Activated naive CD8-positive, alpha-beta T cell treated with anti-CD3 and anti-CD28 coated beads, Interleukin-2, amount 10 ng/mL, durations not matched to agents 7 days and 5 days (primary cell): ENCODE measurements around the gene ENTPD6. TPM values are rescaled to one million over a fixed set of nuclear protein-coding genes. Genes with fewer than 3 reads are reported as not detected.
"Not testable (repeated sequence)": the region's sequence is repeated elsewhere in the genome, so short reads cannot be mapped to it uniquely, and the experiment has no call there.

ENCODE experiments used
- ATAC-seq: fragments of 150-1000 bp; cut with Tn5 transposase; one replicate; pipeline ENCODE4 v1.10.0; 2021; ENCODE audit warnings: low read depth, moderate library complexity
- POLR2A ChIA-PET: fragments of 350-600 bp; sonication (Branson Sonifier 250); formaldehyde crosslinking; loops from one replicate; lab custom pipeline; 2021; ENCODE audit warnings: antibody characterized with exemption; lab: Charles Lee
- DNase-seq: peaks from one replicate; pipeline ENCODE4 v3.0.0; 2021
- H3K27ac Mint-ChIP-seq: one replicate; pipeline ENCODE4 v1.8.0; 2022; ENCODE audit warnings: mild to moderate bottlenecking, mixed read lengths
- H3K27me3 Mint-ChIP-seq: one replicate; pipeline ENCODE4 v1.8.0; 2022; ENCODE audit warnings: mild to moderate bottlenecking, moderate library complexity, mixed read lengths
- H3K36me3 Mint-ChIP-seq: one replicate; pipeline ENCODE4 v1.8.0; 2021; ENCODE audit warnings: mild to moderate bottlenecking, mixed read lengths
- H3K4me1 Mint-ChIP-seq: one replicate; pipeline ENCODE4 v1.8.0; 2021; ENCODE audit warnings: mixed read lengths
- H3K4me3 Mint-ChIP-seq: one replicate; pipeline ENCODE4 v1.8.0; 2022; ENCODE audit warnings: mild to moderate bottlenecking, moderate library complexity, mixed read lengths
- H3K9me3 Mint-ChIP-seq: one replicate; pipeline ENCODE4 v1.8.0; 2021; ENCODE audit warnings: mixed read lengths
- total RNA-seq, 2 experiments: library from RNA; stranded (reverse); gene quantifications; one replicate each; pipeline ENCODE4 v1.2.3, GENCODE V29; 2021

ENTPD6 gene
- total RNA-seq, 2 experiments from 2014 or later: 54.6 to 62.3 TPM

DNA sequence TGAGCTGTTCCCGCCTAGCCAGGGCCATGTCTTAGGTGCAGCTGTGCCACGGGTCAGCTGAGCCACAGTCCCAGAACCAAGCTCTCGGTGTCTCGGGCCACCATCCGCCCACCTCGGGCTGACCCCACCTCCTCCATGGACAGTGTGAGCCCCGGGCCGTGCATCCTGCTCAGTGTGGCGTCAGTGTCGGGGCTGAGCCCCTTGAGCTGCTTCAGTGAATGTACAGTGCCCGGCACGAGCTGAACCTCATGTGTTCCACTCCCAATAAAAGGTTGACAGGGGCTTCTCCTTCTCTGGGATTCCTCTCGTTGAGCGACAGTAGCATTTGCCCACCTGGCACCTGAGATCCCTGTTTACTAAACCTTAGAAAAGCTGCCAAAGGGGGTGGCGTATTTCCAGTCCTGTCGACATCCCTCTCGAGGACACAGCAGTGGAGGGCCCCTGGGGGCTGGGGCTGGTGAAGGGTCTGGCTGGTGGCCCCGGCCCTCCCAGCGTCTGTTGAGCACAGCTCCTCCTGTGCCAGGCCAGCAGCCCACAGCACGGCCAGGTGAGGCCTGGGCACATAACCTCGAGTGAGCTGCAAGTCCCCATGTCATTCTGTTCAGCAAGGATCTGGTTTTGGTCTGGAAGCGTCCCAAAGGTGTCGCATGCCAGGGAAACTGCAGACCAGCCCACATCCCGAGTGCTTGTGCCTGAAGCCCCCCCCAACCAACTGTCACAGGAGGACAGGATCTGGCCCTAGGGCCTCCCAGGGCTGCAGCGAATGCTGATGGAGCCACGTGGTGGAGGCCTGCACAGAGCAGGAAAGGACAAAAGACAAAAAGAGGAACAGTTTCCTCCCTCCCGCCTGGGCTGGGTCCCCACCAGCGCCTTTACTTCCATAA, 31.2 kb downstream of the ENTPD6 start:
- no peaks in the 10 kb centered on the region for H3K36me3 Mint-ChIP-seq
- H3K9me3 Mint-ChIP-seq: no peaks in the 10 kb centered on the region
- no peaks in the 10 kb centered on the region for H3K27me3 Mint-ChIP-seq
- H3K4me1 Mint-ChIP-seq: no peaks in the 10 kb centered on the region
- no peak overlapping the region for H3K4me3 Mint-ChIP-seq
- no peak overlapping the region for H3K27ac Mint-ChIP-seq
- no peak for ATAC-seq
- POLR2A ChIA-PET: no interaction called here
- no peak for DNase-seq

- Mint-ChIP-seq H3K36me3 (no peaks in the 10 kb centered on the region), H3K4me3 (no peak overlapping the region), H3K9me3 (no peaks in the 10 kb centered on the region), H3K4me1 (no peaks in the 10 kb centered on the region), H3K27ac (no peak overlapping the region), H3K27me3 (no peaks in the 10 kb centered on the region)
- DNase-seq: no peak
- no peak for ATAC-seq
- POLR2A ChIA-PET: no interaction called here
These were observed 31.9 kb downstream of the ENTPD6 start for GRCh38 chr20:25227317-25227831.

- no peaks in the 10 kb centered on the region for H3K9me3 Mint-ChIP-seq
- POLR2A ChIA-PET: no interaction called here
- ATAC-seq (no peak), DNase-seq (no peak)
- H3K4me3 Mint-ChIP-seq: no peak overlapping the region
- H3K4me1 Mint-ChIP-seq: no peaks in the 10 kb centered on the region
- peaks cover 5% of the 10 kb centered on the region for H3K27me3 Mint-ChIP-seq
- no peak overlapping the region for H3K27ac Mint-ChIP-seq
- H3K36me3 Mint-ChIP-seq: no peaks in the 10 kb centered on the region
These were observed 34.1 kb downstream of the ENTPD6 start for GRCh38 chr20:25229486-25230165.

GRCh38 chr20:25230166-25230831, 34.8 kb downstream of the ENTPD6 start:
- no peaks in the 10 kb centered on the region for H3K36me3 Mint-ChIP-seq
- no peak overlapping the region for H3K27ac Mint-ChIP-seq
- H3K4me3 Mint-ChIP-seq: no peak overlapping the region
- POLR2A ChIA-PET: no interaction called here
- H3K27me3 Mint-ChIP-seq: peaks cover 5% of the 10 kb centered on the region
- H3K4me1 Mint-ChIP-seq: no peaks in the 10 kb centered on the region
- no peaks in the 10 kb centered on the region for H3K9me3 Mint-ChIP-seq
- no peak for DNase-seq
- ATAC-seq: no peak

DNA sequence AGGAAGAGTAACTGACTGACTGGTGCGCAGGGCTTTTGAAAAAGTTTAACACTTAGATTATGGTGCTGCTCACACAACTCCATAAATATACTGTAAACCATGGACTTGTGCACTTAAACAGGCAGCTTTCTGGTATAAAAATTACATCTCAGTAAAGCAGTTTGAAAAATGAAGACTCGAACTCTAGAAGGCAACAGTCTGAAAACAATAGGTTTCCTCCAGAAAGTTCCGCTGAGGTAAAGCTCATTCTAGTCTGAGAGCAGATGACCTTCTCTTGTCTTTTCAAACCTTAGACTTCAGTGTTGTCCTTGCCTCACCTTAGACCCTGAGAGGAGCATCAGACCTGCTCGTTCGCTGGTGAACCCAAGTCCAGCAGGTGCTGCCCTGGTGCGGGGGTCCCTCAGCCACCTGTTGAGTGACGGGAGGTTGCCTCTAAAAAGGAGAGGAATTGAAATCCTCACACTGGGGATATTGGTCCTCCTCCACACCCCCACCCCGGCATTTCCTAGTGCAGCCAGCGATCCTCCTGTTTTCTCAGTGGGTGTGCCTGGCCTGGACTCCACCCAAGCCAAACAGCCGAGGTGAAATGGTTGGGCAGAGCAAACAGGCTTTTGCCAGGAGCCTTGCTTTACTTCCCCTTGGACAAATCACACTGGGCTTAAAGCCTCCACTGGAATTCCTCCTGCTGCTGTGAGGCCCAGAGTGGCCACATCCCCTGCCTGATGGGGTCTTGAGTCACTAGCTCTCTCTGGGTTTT, 37.7 kb downstream of the ENTPD6 start:
- ATAC-seq (no peak), DNase-seq (no peak)
- H3K4me3 Mint-ChIP-seq: no peak overlapping the region
- H3K27ac Mint-ChIP-seq: no peak overlapping the region
- H3K27me3 Mint-ChIP-seq: peaks cover 5% of the 10 kb centered on the region
- no peaks in the 10 kb centered on the region for H3K36me3 Mint-ChIP-seq
- POLR2A ChIA-PET: interaction anchor here (1.7 kb wide), 1 partner anchor 10 kb away, joined by 4 read pairs; no protein-coding TSS in a partner anchor
- H3K4me1 Mint-ChIP-seq: peaks cover 6% of the 10 kb centered on the region
- no peaks in the 10 kb centered on the region for H3K9me3 Mint-ChIP-seq

- H3K4me1 Mint-ChIP-seq, H3K36me3 Mint-ChIP-seq, H3K27me3 Mint-ChIP-seq, DNase-seq, POLR2A ChIA-PET, H3K4me3 Mint-ChIP-seq, ATAC-seq, H3K27ac Mint-ChIP-seq, H3K9me3 Mint-ChIP-seq: not testable (repeated sequence)
These were observed 38.7 kb downstream of the ENTPD6 start for GRCh38 chr20:25234009-25234849.

GRCh38 chr20:25236450-25237304, 41.2 kb downstream of the ENTPD6 start:
- POLR2A ChIA-PET: no interaction called here
- H3K27ac Mint-ChIP-seq: no peak overlapping the region

DNA sequence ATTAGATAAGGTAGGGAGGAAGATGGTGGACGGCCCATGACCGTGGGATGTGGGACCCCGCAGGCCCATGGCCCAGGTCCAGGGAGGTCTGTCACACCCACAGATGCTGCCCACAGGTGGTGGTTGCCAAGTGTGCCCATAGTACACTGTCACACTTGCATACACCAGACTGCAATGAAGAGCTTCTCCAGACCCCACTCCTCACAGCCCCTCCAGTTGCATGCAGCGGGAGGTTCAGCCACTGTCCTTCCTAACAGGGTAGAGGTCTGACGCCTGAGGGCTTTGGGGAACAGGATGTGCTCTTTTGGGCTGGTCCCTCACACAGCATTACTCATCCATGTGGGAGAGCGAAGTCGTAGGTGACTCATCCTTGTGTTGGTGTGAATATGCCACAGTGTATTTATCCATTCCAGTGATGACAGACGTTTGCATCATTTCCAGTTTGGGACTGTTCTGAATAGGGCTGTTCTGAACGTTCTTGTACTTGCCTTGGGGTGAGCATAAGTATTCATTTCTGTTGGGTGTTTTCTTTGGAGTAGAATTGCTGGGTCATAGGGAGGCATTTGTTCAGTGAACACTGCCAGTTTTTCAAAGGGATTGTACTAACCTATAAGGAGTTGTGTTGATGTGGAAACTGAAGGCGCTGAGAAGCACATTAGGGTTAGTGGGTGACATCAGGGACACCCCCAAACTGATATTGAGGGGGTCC, 42.3 kb downstream of the ENTPD6 start:
- ATAC-seq (peak; percentile 92), DNase-seq (no peak)
- peak overlapping the region; percentile 27 for H3K27ac Mint-ChIP-seq
- H3K36me3 Mint-ChIP-seq: no peaks in the 10 kb centered on the region
- no peak overlapping the region for H3K4me3 Mint-ChIP-seq
- no peaks in the 10 kb centered on the region for H3K9me3 Mint-ChIP-seq
- peaks cover 8% of the 10 kb centered on the region for H3K4me1 Mint-ChIP-seq
- POLR2A ChIA-PET: no interaction called here
- peaks cover 18% of the 10 kb centered on the region for H3K27me3 Mint-ChIP-seq

More at GRCh38 chr20:25236450-25237304, 41.2 kb downstream of the ENTPD6 start:
- ATAC-seq (no peak), DNase-seq (no peak)
- H3K27me3 Mint-ChIP-seq: peaks cover 9% of the 10 kb centered on the region
- no peak overlapping the region for H3K4me3 Mint-ChIP-seq
- H3K9me3 Mint-ChIP-seq: no peaks in the 10 kb centered on the region
- no peaks in the 10 kb centered on the region for H3K36me3 Mint-ChIP-seq
- peaks cover 8% of the 10 kb centered on the region for H3K4me1 Mint-ChIP-seq

GRCh38 chr20:25238319-25239037, 43.0 kb downstream of the ENTPD6 start:
- Mint-ChIP-seq H3K9me3 (no peaks in the 10 kb centered on the region), H3K36me3 (no peaks in the 10 kb centered on the region), H3K27ac (peak overlapping the region; percentile 6), H3K27me3 (peaks cover 23% of the 10 kb centered on the region), H3K4me3 (no peak overlapping the region), H3K4me1 (peaks cover 8% of the 10 kb centered on the region)
- DNase-seq: no peak
- no peak for ATAC-seq
- POLR2A ChIA-PET: no interaction called here

DNA sequence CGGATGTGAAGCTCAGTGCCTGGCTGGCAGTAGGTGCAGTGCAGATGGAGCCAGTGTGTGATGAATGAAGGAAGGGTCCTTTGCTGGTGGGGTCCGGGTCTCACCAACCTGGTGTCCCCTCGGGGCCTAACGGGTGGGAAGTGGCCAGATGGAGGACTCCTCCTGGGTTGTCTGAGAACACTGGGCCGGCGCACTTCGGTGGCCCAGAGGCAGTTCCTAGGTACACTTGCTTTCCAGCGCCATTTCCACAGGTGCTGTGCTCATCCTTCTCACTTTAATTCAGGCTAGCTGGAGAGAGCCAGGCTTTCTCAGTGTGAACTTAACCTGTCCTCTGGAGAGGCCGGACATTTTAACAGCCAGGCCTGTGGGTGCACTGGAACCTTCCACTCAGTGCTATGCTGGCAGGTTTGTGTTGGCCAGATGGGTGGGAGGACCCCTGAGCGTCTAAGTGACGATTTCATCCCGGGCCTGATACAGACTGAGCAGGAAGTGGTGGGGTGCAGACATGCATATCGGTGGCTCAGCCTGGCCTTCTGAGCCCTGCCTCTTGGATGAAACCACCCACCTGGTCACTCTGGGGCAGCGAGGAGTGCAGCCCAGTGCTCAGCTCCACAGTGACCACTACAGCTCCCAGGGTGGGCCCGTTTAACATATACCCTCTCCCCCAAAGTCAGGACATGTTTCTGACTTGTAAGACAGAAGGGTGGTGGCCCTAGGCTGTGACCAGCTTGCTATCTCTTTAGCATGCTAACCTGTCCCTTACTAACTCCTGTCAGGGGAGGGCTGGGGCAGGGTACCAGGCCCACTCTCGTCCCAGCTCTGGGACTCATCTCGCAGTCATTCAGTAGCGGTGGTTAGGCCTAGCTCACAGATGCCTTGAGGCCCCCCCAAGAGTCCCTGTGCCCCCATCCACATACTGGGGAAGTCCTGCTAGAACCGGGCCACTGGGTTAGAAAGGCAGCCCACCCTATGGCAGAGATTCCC, 44.2 kb downstream of the ENTPD6 start:
- no peak for DNase-seq
- H3K4me1 Mint-ChIP-seq: peaks cover 8% of the 10 kb centered on the region
- H3K27me3 Mint-ChIP-seq: peaks cover 18% of the 10 kb centered on the region
- H3K27ac Mint-ChIP-seq: no peak overlapping the region
- H3K4me3 Mint-ChIP-seq: no peak overlapping the region
- no peaks in the 10 kb centered on the region for H3K36me3 Mint-ChIP-seq
- POLR2A ChIA-PET: no interaction called here
- H3K9me3 Mint-ChIP-seq: no peaks in the 10 kb centered on the region
- no peak for ATAC-seq
